ENCODE measurements around the gene C2orf69. TPM values are rescaled to one million over a fixed set of nuclear protein-coding genes. Genes with fewer than 3 reads are reported as not detected.

C2orf69 gene
- total and polyA plus RNA-seq, 2 donors (not counting 1 experiment from before 2014, with no cell fraction given), result 3.7 to 12.9 TPM

- Histone ChIP-seq H3K27me3 (replicated peaks in 1 of 4; ENCODE audit: control extremely low read depth in 1 of 4, control insufficient read depth in 3 of 4, insufficient read depth in 4 of 4, low read length in 3 of 4) (no peaks in the 10 kb centered on the region), H3K36me3 (replicated peaks in 1 of 2; ENCODE audit: control extremely low read depth in 1 of 2, control insufficient read depth in 1 of 2, extremely low read depth in 1 of 2, insufficient read depth in 2 of 2, low read length in 1 of 2) (peaks cover 3 to 12% of the 10 kb centered on the region in 2 experiments), H3K9ac (ENCODE audit: low read length) (no peak overlapping the region), H3K27ac (ENCODE audit: low read length in 2 of 2) (no peak overlapping the region), H3K4me2 (replicated peaks; ENCODE audit: low read depth, low read length, poor library complexity, severe bottlenecking) (no peak overlapping the region), H3K9me3 (ENCODE audit: control extremely low read depth in 1 of 3, control insufficient read depth in 2 of 3, insufficient read depth in 1 of 3, low read length in 2 of 3) (no peaks in the 10 kb centered on the region), H3K4me1 (ENCODE audit: control insufficient read depth in 2 of 2, insufficient read depth in 2 of 2, low read length in 2 of 2) (no peaks in the 10 kb centered on the region), H3K79me2 (ENCODE audit: control insufficient read depth, insufficient read depth, low read length) (peaks cover 32% of the 10 kb centered on the region), H3K4me3 (ENCODE audit: control extremely low read depth in 1 of 5, extremely low read depth in 1 of 5, insufficient read depth in 1 of 5, low read depth in 2 of 5, low read length in 4 of 5) (no peak overlapping the region), H4K20me1 (ENCODE audit: control insufficient read depth, insufficient read depth, low read length, poor library complexity, severe bottlenecking) (peaks cover 9% of the 10 kb centered on the region), H2AFZ (ENCODE audit: insufficient read depth, low read depth, low read length, poor library complexity, severe bottlenecking) (no peak overlapping the region)
- ChIA-PET CTCF (no interaction called here), POLR2A (no interaction called here)
- Mint-ChIP-seq H3K9me3 (ENCODE audit: insufficient read depth) (no peaks in the 10 kb centered on the region), H3K27me3 (no peaks in the 10 kb centered on the region), H3K4me1 (peaks cover 4% of the 10 kb centered on the region), H3K4me3 (no peak overlapping the region), H3K27ac (no peak overlapping the region)
- ATAC-seq (ENCODE audit: low read depth) (no peak), DNase-seq (no peak)
- intact Hi-C loops (cut with micrococcal nuclease), result no loop called here
- WGBS (ENCODE audit: insufficient coverage), result 100% methylated on average over 1 of the region's 5 CpGs
- TF ChIP-seq CTCF (IDR thresholded peaks at IDR 0.05), result no peak
- no peak for TF ChIP-seq EZH2 (IDR thresholded peaks at IDR 0.05; ENCODE audit: borderline replicate concordance, insufficient read depth, low read depth, low read length, poor library complexity, severe bottlenecking)
Measured at GRCh38 chr2:199922856-199923255, 11.8 kb downstream of the C2orf69 start.

- Histone ChIP-seq H3K9me3 (ENCODE audit: control extremely low read depth in 1 of 3, control insufficient read depth in 2 of 3, insufficient read depth in 1 of 3, low read length in 2 of 3) (no peaks in the 10 kb centered on the region), H3K9ac (ENCODE audit: low read length) (no peak overlapping the region), H3K4me3 (ENCODE audit: control extremely low read depth in 1 of 5, extremely low read depth in 1 of 5, insufficient read depth in 1 of 5, low read depth in 2 of 5, low read length in 4 of 5) (no peak overlapping the region), H3K79me2 (ENCODE audit: control insufficient read depth, insufficient read depth, low read length) (peaks cover 24% of the 10 kb centered on the region), H4K20me1 (ENCODE audit: control insufficient read depth, insufficient read depth, low read length, poor library complexity, severe bottlenecking) (peaks cover 9% of the 10 kb centered on the region), H3K27me3 (replicated peaks in 1 of 4; ENCODE audit: control extremely low read depth in 1 of 4, control insufficient read depth in 3 of 4, insufficient read depth in 4 of 4, low read length in 3 of 4) (no peaks in the 10 kb centered on the region), H3K4me2 (replicated peaks; ENCODE audit: low read depth, low read length, poor library complexity, severe bottlenecking) (no peak overlapping the region), H3K36me3 (replicated peaks in 1 of 2; ENCODE audit: control extremely low read depth in 1 of 2, control insufficient read depth in 1 of 2, extremely low read depth in 1 of 2, insufficient read depth in 2 of 2, low read length in 1 of 2) (peaks cover 4 to 12% of the 10 kb centered on the region in 2 experiments), H3K4me1 (ENCODE audit: control insufficient read depth in 2 of 2, insufficient read depth in 2 of 2, low read length in 2 of 2) (no peaks in the 10 kb centered on the region), H2AFZ (ENCODE audit: insufficient read depth, low read depth, low read length, poor library complexity, severe bottlenecking) (no peak overlapping the region), H3K27ac (ENCODE audit: low read length in 2 of 2) (no peak overlapping the region)
- Mint-ChIP-seq H3K9me3 (ENCODE audit: insufficient read depth) (no peaks in the 10 kb centered on the region), H3K4me3 (no peak overlapping the region), H3K27ac (no peak overlapping the region), H3K27me3 (no peaks in the 10 kb centered on the region), H3K4me1 (peaks cover 4% of the 10 kb centered on the region)
- TF ChIP-seq EZH2 (IDR thresholded peaks at IDR 0.05; ENCODE audit: borderline replicate concordance, insufficient read depth, low read depth, low read length, poor library complexity, severe bottlenecking), result no peak
- TF ChIP-seq CTCF (IDR thresholded peaks at IDR 0.05), result no peak
- ATAC-seq (ENCODE audit: low read depth) (no peak), DNase-seq (no peak)
- intact Hi-C loops (cut with micrococcal nuclease), result no loop called here
- CTCF ChIA-PET, result no interaction called here
- POLR2A ChIA-PET, result no interaction called here
- 100% methylated on average over 1 of the region's 2 CpGs for WGBS (ENCODE audit: insufficient coverage)
Measured at GRCh38 chr2:199923924-199924323, 12.8 kb downstream of the C2orf69 start.

Data from B cell (primary cell).